ENCODE results near the gene ATG7. TPM values are rescaled to one million over a fixed set of nuclear protein-coding genes. Genes with fewer than 3 reads are reported as not detected.

ATG7 gene
- total RNA-seq, 1 donor from 2014 or later = 61.7 TPM

DNA sequence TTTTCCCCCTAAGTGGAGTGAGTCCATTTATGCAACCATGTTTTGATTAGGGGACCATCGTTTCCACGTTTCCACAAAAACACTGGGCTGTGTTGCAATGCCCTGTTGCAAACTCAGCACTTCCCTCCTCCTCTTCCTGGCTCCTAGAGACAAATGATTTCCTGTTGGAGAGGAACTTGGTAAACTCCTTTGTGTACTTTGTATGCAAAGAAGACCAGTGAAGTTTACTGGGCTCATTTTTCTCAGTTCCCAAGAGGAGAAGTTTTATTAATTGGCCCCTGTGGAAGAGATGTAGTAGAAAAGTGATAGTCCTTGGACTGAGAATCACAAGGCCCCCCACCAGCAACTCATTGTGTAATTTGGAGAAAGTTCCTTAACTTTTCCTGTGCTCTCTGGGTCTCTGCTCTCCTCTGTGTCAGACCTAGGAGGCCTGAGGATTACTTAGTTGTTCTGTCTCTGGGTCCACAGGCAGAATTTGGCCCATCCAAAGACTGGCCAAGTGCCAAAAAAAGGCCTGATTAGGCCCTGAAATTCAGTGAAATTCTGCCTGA, 95.0 kb downstream of the ATG7 start:
- Histone ChIP-seq H3K4me1 (peaks cover 35% of the 10 kb centered on the region), H3K27me3 (ENCODE audit: low read depth) (no peaks in the 10 kb centered on the region), H3K9me3 (no peaks in the 10 kb centered on the region), H3K36me3 (peaks cover 49% of the 10 kb centered on the region), H3K27ac (peak overlapping the region; percentile 81), H3K4me3 (no peak overlapping the region)
- TF ChIP-seq, protein P1, sequence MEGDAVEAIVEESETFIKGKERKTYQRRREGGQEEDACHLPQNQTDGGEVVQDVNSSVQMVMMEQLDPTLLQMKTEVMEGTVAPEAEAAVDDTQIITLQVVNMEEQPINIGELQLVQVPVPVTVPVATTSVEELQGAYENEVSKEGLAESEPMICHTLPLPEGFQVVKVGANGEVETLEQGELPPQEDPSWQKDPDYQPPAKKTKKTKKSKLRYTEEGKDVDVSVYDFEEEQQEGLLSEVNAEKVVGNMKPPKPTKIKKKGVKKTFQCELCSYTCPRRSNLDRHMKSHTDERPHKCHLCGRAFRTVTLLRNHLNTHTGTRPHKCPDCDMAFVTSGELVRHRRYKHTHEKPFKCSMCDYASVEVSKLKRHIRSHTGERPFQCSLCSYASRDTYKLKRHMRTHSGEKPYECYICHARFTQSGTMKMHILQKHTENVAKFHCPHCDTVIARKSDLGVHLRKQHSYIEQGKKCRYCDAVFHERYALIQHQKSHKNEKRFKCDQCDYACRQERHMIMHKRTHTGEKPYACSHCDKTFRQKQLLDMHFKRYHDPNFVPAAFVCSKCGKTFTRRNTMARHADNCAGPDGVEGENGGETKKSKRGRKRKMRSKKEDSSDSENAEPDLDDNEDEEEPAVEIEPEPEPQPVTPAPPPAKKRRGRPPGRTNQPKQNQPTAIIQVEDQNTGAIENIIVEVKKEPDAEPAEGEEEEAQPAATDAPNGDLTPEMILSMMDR (IDR thresholded peaks at IDR 0.05) = no peak
- intact Hi-C loops (cut with DNase I) = no loop called here
- ATAC-seq = peak; percentile 75 to 84
- DNase-seq = no peak

DNA sequence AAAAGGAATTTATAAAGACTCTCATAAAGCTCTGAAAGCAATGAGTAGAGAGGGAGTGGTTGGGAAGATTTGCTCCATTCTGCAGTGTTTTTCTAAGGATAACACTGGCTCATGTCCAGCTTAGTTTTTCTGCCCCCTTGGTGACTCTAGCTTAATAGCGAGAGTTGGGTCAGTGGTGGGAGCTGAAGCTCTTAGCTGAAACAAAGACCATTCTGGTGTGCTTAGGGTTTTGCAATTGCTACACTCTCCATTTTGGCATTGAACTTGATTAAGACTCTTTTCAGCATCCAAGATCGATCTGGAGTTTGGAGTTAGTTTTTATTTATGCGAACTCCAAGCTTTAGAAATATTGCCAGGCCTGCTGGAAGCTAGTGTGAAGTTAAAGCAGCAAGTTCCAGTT, 98.0 kb downstream of the ATG7 start:
- H3K9me3 ChIP-seq = no peaks in the 10 kb centered on the region
- DNase-seq (no peak), ATAC-seq (no peak)
- intact Hi-C loops (cut with DNase I) = loop anchor here (5.0 kb wide), 1 partner anchor 292 kb away; no protein-coding TSS in a partner anchor
- H3K4me3 ChIP-seq = no peak overlapping the region
- H3K27ac ChIP-seq = no peak overlapping the region
- no peaks in the 10 kb centered on the region for H3K27me3 ChIP-seq (ENCODE audit: low read depth)
- TF ChIP-seq, protein P1 (IDR thresholded peaks at IDR 0.05) = no peak
- peaks cover 35% of the 10 kb centered on the region for H3K4me1 ChIP-seq
- peaks cover 23% of the 10 kb centered on the region for H3K36me3 ChIP-seq

DNA sequence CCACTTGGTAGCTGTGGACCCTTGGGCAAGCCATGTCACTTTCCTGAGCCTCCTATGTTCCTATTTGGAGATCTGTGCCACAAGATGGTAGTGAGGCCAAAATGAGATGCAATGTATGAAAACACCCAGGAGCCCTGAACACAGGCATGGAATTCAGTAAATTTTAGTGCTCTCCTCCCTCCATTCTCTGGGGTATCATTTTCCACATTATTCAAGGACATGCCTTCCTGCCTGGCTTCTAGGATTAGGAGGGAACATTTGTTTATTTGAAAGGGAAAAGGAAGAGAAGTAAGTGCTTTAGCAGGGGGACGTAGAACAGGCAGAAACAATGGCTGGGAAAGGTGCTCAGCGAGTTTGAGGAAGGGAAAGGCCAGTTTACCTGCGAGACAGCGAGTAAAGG, 98.8 kb downstream of the ATG7 start:
- H3K9me3 ChIP-seq = no peaks in the 10 kb centered on the region
- H3K27ac ChIP-seq = no peak overlapping the region
- peaks cover 29% of the 10 kb centered on the region for H3K4me1 ChIP-seq
- peaks cover 15% of the 10 kb centered on the region for H3K36me3 ChIP-seq
- H3K27me3 ChIP-seq (ENCODE audit: low read depth) = no peaks in the 10 kb centered on the region
- DNase-seq = no peak
- ATAC-seq = no peak
- intact Hi-C loops (cut with DNase I) = loop anchor here (5.0 kb wide), 1 partner anchor 291 kb away; no protein-coding TSS in a partner anchor
- TF ChIP-seq, protein P1 (IDR thresholded peaks at IDR 0.05) = no peak
- no peak overlapping the region for H3K4me3 ChIP-seq

DNA sequence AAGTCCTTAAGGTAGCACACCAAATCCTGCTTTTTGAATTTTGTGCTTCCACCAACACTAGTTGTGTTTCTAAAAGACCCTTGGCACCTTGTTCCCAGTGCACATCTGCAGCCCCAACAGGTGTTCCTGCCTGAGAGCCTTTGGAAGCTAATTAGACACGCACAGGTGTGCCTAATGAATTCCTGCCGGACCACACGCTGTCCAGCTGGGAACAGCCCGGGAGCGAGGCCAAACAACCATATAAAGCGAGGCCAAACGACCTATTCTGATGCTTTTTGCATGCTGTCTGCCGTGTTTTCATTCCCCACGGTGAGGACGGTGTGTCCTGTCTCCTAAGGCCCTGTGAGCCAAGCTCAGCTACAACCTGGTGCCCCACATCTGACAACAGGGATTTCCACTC, 99.5 kb downstream of the ATG7 start:
- TF ChIP-seq, protein P1 (IDR thresholded peaks at IDR 0.05) = no peak
- H3K4me3 ChIP-seq = no peak overlapping the region
- H3K4me1 ChIP-seq = peaks cover 22% of the 10 kb centered on the region
- H3K27me3 ChIP-seq (ENCODE audit: low read depth) = no peaks in the 10 kb centered on the region
- no peaks in the 10 kb centered on the region for H3K9me3 ChIP-seq
- no peak overlapping the region for H3K27ac ChIP-seq
- H3K36me3 ChIP-seq = peaks cover 9% of the 10 kb centered on the region
- intact Hi-C loops (cut with DNase I) = loop anchor here (5.0 kb wide), 1 partner anchor 291 kb away; no protein-coding TSS in a partner anchor
- ATAC-seq = no peak
- DNase-seq = no peak

DNA sequence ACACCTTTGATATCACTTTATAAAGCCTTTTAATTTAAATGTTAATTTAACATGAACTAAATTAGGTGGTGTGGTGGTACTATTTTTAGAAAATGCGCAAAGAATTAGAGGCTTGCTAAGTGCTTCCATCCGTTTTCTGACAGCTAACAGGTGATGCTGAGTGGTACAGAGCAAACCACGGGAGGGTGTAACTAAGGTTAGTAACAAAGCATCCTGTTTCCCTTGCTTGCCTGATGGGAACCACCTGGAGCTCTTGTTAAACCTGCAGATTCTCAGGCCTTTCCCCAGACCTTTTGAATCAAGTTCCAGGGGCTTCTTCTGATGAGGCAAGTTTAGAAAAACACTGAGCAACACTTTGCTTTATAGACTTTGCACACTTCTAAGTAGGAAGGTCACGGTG, 101.0 kb downstream of the ATG7 start:
- DNase-seq (no peak), ATAC-seq (no peak)
- peaks cover 9% of the 10 kb centered on the region for H3K36me3 ChIP-seq
- H3K4me1 ChIP-seq = peaks cover 8% of the 10 kb centered on the region
- no peak overlapping the region for H3K27ac ChIP-seq
- TF ChIP-seq, protein P1 (IDR thresholded peaks at IDR 0.05) = no peak
- no peak overlapping the region for H3K4me3 ChIP-seq
- H3K9me3 ChIP-seq = no peaks in the 10 kb centered on the region
- intact Hi-C loops (cut with DNase I) = loop anchor here (5.0 kb wide), 1 partner anchor 289 kb away; no protein-coding TSS in a partner anchor
- H3K27me3 ChIP-seq (ENCODE audit: low read depth) = no peaks in the 10 kb centered on the region

All from lower lobe of right lung (tissue), 2 donors.